HG02885 (cell line): ENCODE measurements around the gene CDH23.

Experiments used
- ATAC-seq: cut with Tn5 transposase; IDR thresholded peaks from one replicate; pipeline ENCODE4 v1.9.1; 2021; ENCODE audit warnings: mild to moderate bottlenecking; ENCODE audit not compliant: unreplicated experiment, poor library complexity

The CDH23 gene

GRCh38 chr10:71625445-71626175 lies 228.9 kb downstream of the CDH23 start:
- no peak for ATAC-seq

- no peak for ATAC-seq
Observed at GRCh38 chr10:71627230-71627939, 230.7 kb downstream of the CDH23 start.

- no peak for ATAC-seq
Observed at GRCh38 chr10:71627956-71628355, 231.2 kb downstream of the CDH23 start.

GRCh38 chr10:71629131-71629530 lies 232.4 kb downstream of the CDH23 start:
- no peak for ATAC-seq

GRCh38 chr10:71630168-71630567 lies 233.4 kb downstream of the CDH23 start:
- ATAC-seq = no peak

- ATAC-seq = no peak
Observed at GRCh38 chr10:71631007-71631861, 234.5 kb downstream of the CDH23 start.

- ATAC-seq = no peak
Observed at GRCh38 chr10:71632200-71632820, 235.6 kb downstream of the CDH23 start.

- no peak for ATAC-seq
Observed at GRCh38 chr10:71632896-71633600, 236.3 kb downstream of the CDH23 start.

GRCh38 chr10:71633920-71634319 lies 237.2 kb downstream of the CDH23 start:
- ATAC-seq = no peak

- no peak for ATAC-seq
Observed at GRCh38 chr10:71634531-71635164, 237.9 kb downstream of the CDH23 start.

GRCh38 chr10:71635251-71635866 lies 238.6 kb downstream of the CDH23 start:
- no peak for ATAC-seq

GRCh38 chr10:71635867-71636266 lies 239.1 kb downstream of the CDH23 start:
- no peak for ATAC-seq

- no peak for ATAC-seq
Observed at GRCh38 chr10:71636588-71636987, 239.9 kb downstream of the CDH23 start.

- ATAC-seq = no peak
Observed at GRCh38 chr10:71637305-71637704, 240.6 kb downstream of the CDH23 start.

GRCh38 chr10:71638064-71638821 lies 241.5 kb downstream of the CDH23 start:
- ATAC-seq = no peak

- no peak for ATAC-seq
Observed at GRCh38 chr10:71638822-71639719, 242.4 kb downstream of the CDH23 start.

GRCh38 chr10:71640607-71641006 lies 243.9 kb downstream of the CDH23 start:
- ATAC-seq = no peak
